ENCODE data around the gene NRG3. TPM values are rescaled to one million over a fixed set of nuclear protein-coding genes. Genes with fewer than 3 reads are reported as not detected.
A peak's percentile ranks its signal among the peaks of the same experiment; 100 is the strongest.

The NRG3 gene
- total and polyA plus RNA-seq, 2 of the 8 experiments (the other 6 are each of a cell fraction or from before 2014, with no cell fraction given): 4.2 to 5.0 TPM

- Histone ChIP-seq H2BK5ac (ENCODE audit: low read depth, low read length) (no peak overlapping the region), H3K9me3 (ENCODE audit: insufficient read depth in 2 of 2, low read depth in 1 of 2, low read length in 1 of 2) (no peaks in the 10 kb centered on the region), H3K4ac (replicated peaks; ENCODE audit: insufficient read length, low read depth, low read length) (no peak overlapping the region), H2BK12ac (ENCODE audit: low read depth, low read length) (no peak overlapping the region), H4K20me1 (replicated peaks in 1 of 2; ENCODE audit: control insufficient read depth in 1 of 2, insufficient read depth in 2 of 2, low read length in 2 of 2) (peaks cover 0 to 2% of the 10 kb centered on the region in 2 experiments), H3K36me3 (ENCODE audit: control insufficient read depth in 2 of 4, insufficient read depth in 4 of 4, low read length in 3 of 4) (no peaks in the 10 kb centered on the region), H4K8ac (ENCODE audit: extremely low read depth, insufficient read depth, low read length) (no peak overlapping the region), H3K56ac (replicated peaks; ENCODE audit: insufficient read length, low read depth, low read length) (no peak overlapping the region), H2AK5ac (ENCODE audit: low read depth, low read length) (no peak overlapping the region), H3K23ac (ENCODE audit: insufficient read length) (no peak overlapping the region), H3K27me3 (replicated peaks in 1 of 4; ENCODE audit: control insufficient read depth in 3 of 4, extremely low read depth in 1 of 4, insufficient read depth in 3 of 4, low read length in 3 of 4) (peaks cover 1 to 22% (median 17%) of the 10 kb centered on the region in 4 experiments), H4K5ac (ENCODE audit: insufficient read length, low read depth, low read length) (no peak overlapping the region), H3K79me1 (ENCODE audit: low read depth, low read length) (no peaks in the 10 kb centered on the region), H3K9ac (replicated peaks in 1 of 4; ENCODE audit: extremely low read depth in 1 of 4, low read depth in 3 of 4, low read length in 3 of 4) (peak overlapping the region in 1 of 4 experiments; percentile 38; a peak in 3 of 7 replicates), H2BK120ac (replicated peaks; ENCODE audit: low read depth, low read length) (no peak overlapping the region), H3K27ac (ENCODE audit: low read depth, low read length) (no peak overlapping the region), H3K23me2 (ENCODE audit: low read depth, low read length) (peaks cover 20% of the 10 kb centered on the region), H3K14ac (ENCODE audit: insufficient read length) (no peak overlapping the region), H3K4me2 (ENCODE audit: insufficient read depth in 1 of 2, low read depth in 2 of 2, low read length in 2 of 2) (peak overlapping the region; percentile 87 to 90), H3K18ac (ENCODE audit: extremely low read depth, low read length) (peak overlapping the region; percentile 79; the same call in 1 of the 2 replicates), H2AFZ (ENCODE audit: low read length) (no peak overlapping the region; the same call in 1 of the 2 replicates), H3K4me1 (replicated peaks in 1 of 4; ENCODE audit: control insufficient read depth in 3 of 4, insufficient read depth in 4 of 4, low read length in 3 of 4) (peaks cover 4 to 8% (median 6%) of the 10 kb centered on the region in 4 experiments; a peak in 6 of 7 replicates), H2BK15ac (ENCODE audit: low read length) (no peak overlapping the region), H3K79me2 (ENCODE audit: control insufficient read depth in 1 of 2, insufficient read depth in 2 of 2, low read length in 2 of 2) (peaks cover 0 to 15% of the 10 kb centered on the region in 2 experiments; a peak in 1 of 4 replicates), H3K4me3 (ENCODE audit: extremely low read depth in 1 of 4, insufficient read depth in 2 of 4, low read depth in 3 of 4, low read length in 4 of 4) (peak overlapping the region; percentile 55 to 69 (median 61)), H4K91ac (replicated peaks; ENCODE audit: insufficient read length, low read length) (no peak overlapping the region), H2BK20ac (ENCODE audit: low read length) (no peak overlapping the region)
- WGBS, 2 experiments (ENCODE audit: extremely low coverage in 1 of 2, insufficient coverage in 1 of 2, insufficient read length in 1 of 2, insufficient replicate concordance in 2 of 2, low coverage in 1 of 2, low lambda C conversion rate in 2 of 2, missing lambda C conversion rate in 1 of 2): 3% methylated on average over 41 of the region's 80 CpGs; no CpG with 5 or more reads in 1 of the 2 experiments
- FAIRE-seq: no peak
- peak in 1 of 2 experiments; percentile 86 for DNase-seq (ENCODE audit: low read depth in 1 of 2, low spot score in 2 of 2)
- CTCF ChIA-PET (ENCODE audit: partially characterized antibody): no interaction called here
- POLR2A ChIA-PET (ENCODE audit: partially characterized antibody): interaction anchor here (0.6 kb wide), 1 partner anchor 22 kb away, joined by 4 read pairs; no protein-coding TSS in a partner anchor
- TF ChIP-seq KDM5A (IDR thresholded peaks at IDR 0.05; ENCODE audit: low read length): no peak
- TF ChIP-seq SIN3A (conservative IDR thresholded peaks at IDR 0.05 in 1 of 2, IDR thresholded peaks at IDR 0.05 in 1 of 2; ENCODE audit: low read depth in 1 of 2, low read length in 2 of 2): no peak
- TF ChIP-seq CTCF (IDR thresholded peaks at IDR 0.05; ENCODE audit: control extremely low read depth in 1 of 3, insufficient read depth in 1 of 3, low read depth in 1 of 3, low read length in 3 of 3): no peak
- no peak for TF ChIP-seq ATF2 (IDR thresholded peaks at IDR 0.05; ENCODE audit: low read length)
- TF ChIP-seq CBX5 (IDR thresholded peaks at IDR 0.05; ENCODE audit: low read depth, low read length): no peak
- TF ChIP-seq KDM4A (IDR thresholded peaks at IDR 0.05; ENCODE audit: low read depth, low read length, severe bottlenecking): peak; percentile 97
These were observed 820 bp upstream of the NRG3 start for GRCh38 chr10:81873932-81874816.
